HepG2 (cell line): ENCODE measurements around the gene WDR27. TPM values are rescaled to one million over a fixed set of nuclear protein-coding genes. Genes with fewer than 3 reads are reported as not detected.
A peak's percentile ranks its signal among the peaks of the same experiment; 100 is the strongest.

ENCODE experiments used
- CC2D1A ChIP-seq: sonication (generic); formaldehyde crosslinking; IDR thresholded peaks from 2 replicates; pipeline ENCODE4 v1.8.1; 2023; ENCODE audit warnings: mild to moderate bottlenecking, missing genetic modification reagents
- CCDC6 ChIP-seq: sonication (generic); formaldehyde crosslinking; IDR thresholded peaks from 2 replicates; pipeline ENCODE4 v1.8.1; 2022; ENCODE audit warnings: mild to moderate bottlenecking, missing genetic modification reagents, moderate library complexity
- GABPA ChIP-seq, 2 experiments: IDR thresholded peaks; 2 replicates each; pipeline ENCODE4 v1.6.1; 2011 to 2016; ENCODE audit warnings: low read depth in 2 of 2, low read length in 1 of 2, missing biosample characterization in 1 of 2, missing genetic modification characterization in 1 of 2
- KDM1A ChIP-seq: IDR thresholded peaks from 2 replicates; pipeline ENCODE4 v1.6.1; 2016; ENCODE audit warnings: missing compliant biosample characterization
- MTF1 ChIP-seq: sonication (generic); formaldehyde crosslinking; IDR thresholded peaks from 2 replicates; pipeline ENCODE4 v1.5.0; 2020; ENCODE audit warnings: missing genetic modification reagents
- RARA ChIP-seq: IDR thresholded peaks from 2 replicates; pipeline ENCODE4 v1.6.1; 2016; ENCODE audit warnings: missing genetic modification reagents, missing compliant biosample characterization
- RFXAP ChIP-seq: sonication (generic); formaldehyde crosslinking; IDR thresholded peaks from 2 replicates; pipeline ENCODE4 v1.4.0; 2020; ENCODE audit warnings: missing genetic modification reagents, borderline replicate concordance
- SOX6 ChIP-seq, 2 experiments: fragments of 450-650 bp in 1 of 2; sonication (generic) in 1 of 2; formaldehyde crosslinking in 1 of 2; IDR thresholded peaks; 2 replicates each; pipeline versions ENCODE4 v1.4.0 to v1.6.1; 2017 to 2020; ENCODE audit warnings: antibody characterized with exemption in 1 of 2, mild to moderate bottlenecking in 1 of 2, missing genetic modification reagents in 1 of 2
- ZNF383 ChIP-seq: sonication (generic); formaldehyde crosslinking; IDR thresholded peaks from 2 replicates; pipeline ENCODE4 v1.4.0; 2020; ENCODE audit warnings: missing genetic modification reagents, mild to moderate bottlenecking, borderline replicate concordance
- ZNF510 ChIP-seq: sonication (generic); formaldehyde crosslinking; IDR thresholded peaks from 2 replicates; pipeline ENCODE4 v1.4.0; 2020; ENCODE audit warnings: low read depth, mild to moderate bottlenecking, missing genetic modification reagents
- ZNF570 ChIP-seq: sonication (generic); formaldehyde crosslinking; IDR thresholded peaks from 2 replicates; pipeline ENCODE4 v1.4.0; 2020; ENCODE audit warnings: mild to moderate bottlenecking, missing genetic modification reagents, borderline replicate concordance
- polyA plus RNA-seq, 8 experiments: library from polyadenylated mRNA; depleted of rRNA in 3 of 8; stranded (reverse) in 7 of 8; unstranded in 1 of 8; fragments of >200 nt; fragmentation: Illumina TruSeq in 4 of 8; extraction: Trizol in 4 of 8; gene quantifications; 2 replicates each; pipeline versions ENCODE4 v1.2.1 to v1.2.3, GENCODE V29; 2011 to 2016; ENCODE audit warnings: low read depth in 4 of 8, missing spikeins in 1 of 8, mixed read lengths in 1 of 8; ENCODE audit not compliant: insufficient read depth in 1 of 8
- total RNA-seq, 5 experiments: library from RNA; depleted of rRNA; stranded (reverse); fragments of >200 nt; fragmentation: Illumina TruSeq; extraction: Trizol; gene quantifications; 2 replicates each; pipeline ENCODE4 v1.2.3, GENCODE V29; 2016; ENCODE audit warnings: low read depth in 1 of 5
- TF ChIP-seq, protein P1 (sequence below): IDR thresholded peaks from 2 replicates; pipeline ENCODE4 v1.6.1; 2016; ENCODE audit warnings: low read depth, control low read depth
- TF ChIP-seq, protein P2 (sequence below): sonication (generic); formaldehyde crosslinking; IDR thresholded peaks from 2 replicates; pipeline ENCODE4 v1.4.0; 2020; ENCODE audit warnings: missing genetic modification reagents, borderline replicate concordance
- TF ChIP-seq, protein P3 (sequence below): sonication (generic); formaldehyde crosslinking; IDR thresholded peaks from 2 replicates; pipeline ENCODE4 v1.4.0; 2020; ENCODE audit warnings: missing genetic modification reagents, mild to moderate bottlenecking, borderline replicate concordance
- TF ChIP-seq, protein P4 (sequence below): fragments of 450-650 bp; IDR thresholded peaks from 2 replicates; pipeline ENCODE4 v1.6.1; 2016

WDR27 gene
- total and polyA plus RNA-seq, 2 of the 13 experiments (the other 11 are each of a cell fraction or from before 2014, with no cell fraction given), result 34.1 to 80.3 TPM

DNA sequence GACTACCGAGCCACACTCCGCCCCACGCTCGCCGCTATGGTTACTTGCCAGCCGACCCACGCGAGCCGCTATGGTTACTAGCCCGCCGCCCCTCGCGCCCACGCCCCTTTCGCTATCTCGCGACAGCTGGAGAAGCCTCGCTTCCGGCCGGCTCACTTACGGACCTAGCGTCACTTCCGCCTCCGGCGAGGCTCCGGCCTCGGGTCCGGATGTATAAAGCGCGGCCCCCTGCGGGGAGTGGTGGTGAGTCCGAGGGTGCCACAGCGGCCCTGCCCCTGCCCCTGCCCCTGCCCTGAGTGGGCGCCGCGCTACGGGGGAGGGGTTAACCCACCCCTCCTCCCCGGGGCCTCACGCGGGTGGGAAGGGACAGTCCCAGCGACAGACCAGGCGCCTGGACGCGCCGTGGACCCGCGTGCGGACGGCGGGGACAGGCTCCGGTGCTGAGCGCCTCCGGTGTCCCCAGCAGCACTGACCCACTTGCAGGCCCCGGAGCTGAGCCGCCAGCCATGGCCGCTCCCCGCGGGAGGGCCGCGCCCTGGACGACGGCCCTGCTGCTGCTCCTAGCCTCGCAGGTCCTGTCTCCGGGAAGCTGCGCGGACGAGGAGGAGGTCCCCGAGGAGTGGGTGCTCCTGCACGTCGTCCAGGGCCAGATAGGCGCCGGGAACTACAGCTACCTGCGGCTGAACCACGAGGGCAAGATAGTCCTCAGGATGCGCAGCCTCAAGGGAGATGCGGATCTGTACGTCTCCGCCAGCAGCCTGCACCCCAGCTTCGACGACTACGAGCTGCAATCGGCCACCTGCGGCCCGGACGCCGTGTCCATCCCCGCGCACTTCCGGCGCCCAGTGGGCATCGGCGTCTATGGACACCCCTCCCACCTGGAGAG is at the start of gene WDR27, which contains the start of gene C6orf120 (continued):
- TF ChIP-seq, protein P1, sequence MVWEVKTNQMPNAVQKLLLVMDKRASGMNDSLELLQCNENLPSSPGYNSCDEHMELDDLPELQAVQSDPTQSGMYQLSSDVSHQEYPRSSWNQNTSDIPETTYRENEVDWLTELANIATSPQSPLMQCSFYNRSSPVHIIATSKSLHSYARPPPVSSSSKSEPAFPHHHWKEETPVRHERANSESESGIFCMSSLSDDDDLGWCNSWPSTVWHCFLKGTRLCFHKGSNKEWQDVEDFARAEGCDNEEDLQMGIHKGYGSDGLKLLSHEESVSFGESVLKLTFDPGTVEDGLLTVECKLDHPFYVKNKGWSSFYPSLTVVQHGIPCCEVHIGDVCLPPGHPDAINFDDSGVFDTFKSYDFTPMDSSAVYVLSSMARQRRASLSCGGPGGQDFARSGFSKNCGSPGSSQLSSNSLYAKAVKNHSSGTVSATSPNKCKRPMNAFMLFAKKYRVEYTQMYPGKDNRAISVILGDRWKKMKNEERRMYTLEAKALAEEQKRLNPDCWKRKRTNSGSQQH (CRISPR knock-in tag), result 0 out of 2 replicates have a peak, but pooled peaks have one; percentile 68
- TF ChIP-seq CCDC6 (CRISPR knock-in tag) (0 out of 2 replicates have a peak, but pooled peaks have one; percentile 36), CC2D1A (CRISPR knock-in tag) (no peak; the same call in none of the 2 replicates), RARA (CRISPR knock-in tag) (peak; percentile 3; the same call in 1 of the 2 replicates), KDM1A (CRISPR knock-in tag) (0 out of 2 replicates have a peak, but pooled peaks have one; percentile 6), SOX6 (IDR thresholded peaks at IDR 0.05) (no peak), SOX6 (CRISPR knock-in tag; IDR thresholded peaks at IDR 0.05) (peak; percentile 28), GABPA (IDR thresholded peaks at IDR 0.05; ENCODE audit: low read depth, low read length) (peak; percentile 93), GABPA (CRISPR knock-in tag; IDR thresholded peaks at IDR 0.05; ENCODE audit: low read depth) (peak; percentile 97), ZNF383 (CRISPR knock-in tag) (peak; percentile 83), ZNF510 (CRISPR knock-in tag) (peak; percentile 73), MTF1 (CRISPR knock-in tag) (0 out of 2 replicates have a peak, but pooled peaks have one; percentile 9), RFXAP (CRISPR knock-in tag) (peak; percentile 84; the same call in 1 of the 2 replicates), ZNF570 (CRISPR knock-in tag) (no peak; the same call in 1 of the 2 replicates)
- TF ChIP-seq, protein P2, sequence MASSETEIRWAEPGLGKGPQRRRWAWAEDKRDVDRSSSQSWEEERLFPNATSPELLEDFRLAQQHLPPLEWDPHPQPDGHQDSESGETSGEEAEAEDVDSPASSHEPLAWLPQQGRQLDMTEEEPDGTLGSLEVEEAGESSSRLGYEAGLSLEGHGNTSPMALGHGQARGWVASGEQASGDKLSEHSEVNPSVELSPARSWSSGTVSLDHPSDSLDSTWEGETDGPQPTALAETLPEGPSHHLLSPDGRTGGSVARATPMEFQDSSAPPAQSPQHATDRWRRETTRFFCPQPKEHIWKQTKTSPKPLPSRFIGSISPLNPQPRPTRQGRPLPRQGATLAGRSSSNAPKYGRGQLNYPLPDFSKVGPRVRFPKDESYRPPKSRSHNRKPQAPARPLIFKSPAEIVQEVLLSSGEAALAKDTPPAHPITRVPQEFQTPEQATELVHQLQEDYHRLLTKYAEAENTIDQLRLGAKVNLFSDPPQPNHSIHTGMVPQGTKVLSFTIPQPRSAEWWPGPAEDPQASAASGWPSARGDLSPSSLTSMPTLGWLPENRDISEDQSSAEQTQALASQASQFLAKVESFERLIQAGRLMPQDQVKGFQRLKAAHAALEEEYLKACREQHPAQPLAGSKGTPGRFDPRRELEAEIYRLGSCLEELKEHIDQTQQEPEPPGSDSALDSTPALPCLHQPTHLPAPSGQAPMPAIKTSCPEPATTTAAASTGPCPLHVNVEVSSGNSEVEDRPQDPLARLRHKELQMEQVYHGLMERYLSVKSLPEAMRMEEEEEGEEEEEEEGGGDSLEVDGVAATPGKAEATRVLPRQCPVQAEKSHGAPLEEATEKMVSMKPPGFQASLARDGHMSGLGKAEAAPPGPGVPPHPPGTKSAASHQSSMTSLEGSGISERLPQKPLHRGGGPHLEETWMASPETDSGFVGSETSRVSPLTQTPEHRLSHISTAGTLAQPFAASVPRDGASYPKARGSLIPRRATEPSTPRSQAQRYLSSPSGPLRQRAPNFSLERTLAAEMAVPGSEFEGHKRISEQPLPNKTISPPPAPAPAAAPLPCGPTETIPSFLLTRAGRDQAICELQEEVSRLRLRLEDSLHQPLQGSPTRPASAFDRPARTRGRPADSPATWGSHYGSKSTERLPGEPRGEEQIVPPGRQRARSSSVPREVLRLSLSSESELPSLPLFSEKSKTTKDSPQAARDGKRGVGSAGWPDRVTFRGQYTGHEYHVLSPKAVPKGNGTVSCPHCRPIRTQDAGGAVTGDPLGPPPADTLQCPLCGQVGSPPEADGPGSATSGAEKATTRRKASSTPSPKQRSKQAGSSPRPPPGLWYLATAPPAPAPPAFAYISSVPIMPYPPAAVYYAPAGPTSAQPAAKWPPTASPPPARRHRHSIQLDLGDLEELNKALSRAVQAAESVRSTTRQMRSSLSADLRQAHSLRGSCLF (CRISPR knock-in tag), result no peak
- TF ChIP-seq, protein P3, sequence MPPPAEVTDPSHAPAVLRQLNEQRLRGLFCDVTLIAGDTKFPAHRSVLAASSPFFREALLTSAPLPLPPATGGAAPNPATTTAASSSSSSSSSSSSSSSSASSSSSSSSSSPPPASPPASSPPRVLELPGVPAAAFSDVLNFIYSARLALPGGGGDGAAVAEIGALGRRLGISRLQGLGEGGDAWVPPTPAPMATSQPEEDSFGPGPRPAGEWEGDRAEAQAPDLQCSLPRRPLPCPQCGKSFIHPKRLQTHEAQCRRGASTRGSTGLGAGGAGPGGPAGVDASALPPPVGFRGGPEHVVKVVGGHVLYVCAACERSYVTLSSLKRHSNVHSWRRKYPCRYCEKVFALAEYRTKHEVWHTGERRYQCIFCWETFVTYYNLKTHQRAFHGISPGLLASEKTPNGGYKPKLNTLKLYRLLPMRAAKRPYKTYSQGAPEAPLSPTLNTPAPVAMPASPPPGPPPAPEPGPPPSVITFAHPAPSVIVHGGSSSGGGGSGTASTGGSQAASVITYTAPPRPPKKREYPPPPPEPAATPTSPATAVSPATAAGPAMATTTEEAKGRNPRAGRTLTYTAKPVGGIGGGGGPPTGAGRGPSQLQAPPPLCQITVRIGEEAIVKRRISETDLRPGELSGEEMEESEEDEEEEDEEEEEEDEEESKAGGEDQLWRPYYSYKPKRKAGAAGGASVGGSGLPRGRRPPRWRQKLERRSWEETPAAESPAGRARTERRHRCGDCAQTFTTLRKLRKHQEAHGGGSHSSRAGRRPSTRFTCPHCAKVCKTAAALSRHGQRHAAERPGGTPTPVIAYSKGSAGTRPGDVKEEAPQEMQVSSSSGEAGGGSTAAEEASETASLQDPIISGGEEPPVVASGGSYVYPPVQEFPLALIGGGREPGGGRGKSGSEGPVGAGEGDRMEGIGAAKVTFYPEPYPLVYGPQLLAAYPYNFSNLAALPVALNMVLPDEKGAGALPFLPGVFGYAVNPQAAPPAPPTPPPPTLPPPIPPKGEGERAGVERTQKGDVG (CRISPR knock-in tag), result peak; percentile 27; the same call in 1 of the 2 replicates
- TF ChIP-seq, protein P4, sequence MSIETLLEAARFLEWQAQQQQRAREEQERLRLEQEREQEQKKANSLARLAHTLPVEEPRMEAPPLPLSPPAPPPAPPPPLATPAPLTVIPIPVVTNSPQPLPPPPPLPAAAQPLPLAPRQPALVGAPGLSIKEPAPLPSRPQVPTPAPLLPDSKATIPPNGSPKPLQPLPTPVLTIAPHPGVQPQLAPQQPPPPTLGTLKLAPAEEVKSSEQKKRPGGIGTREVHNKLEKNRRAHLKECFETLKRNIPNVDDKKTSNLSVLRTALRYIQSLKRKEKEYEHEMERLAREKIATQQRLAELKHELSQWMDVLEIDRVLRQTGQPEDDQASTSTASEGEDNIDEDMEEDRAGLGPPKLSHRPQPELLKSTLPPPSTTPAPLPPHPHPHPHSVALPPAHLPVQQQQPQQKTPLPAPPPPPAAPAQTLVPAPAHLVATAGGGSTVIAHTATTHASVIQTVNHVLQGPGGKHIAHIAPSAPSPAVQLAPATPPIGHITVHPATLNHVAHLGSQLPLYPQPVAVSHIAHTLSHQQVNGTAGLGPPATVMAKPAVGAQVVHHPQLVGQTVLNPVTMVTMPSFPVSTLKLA, result peak; percentile 80
